Natural killer cell (primary cell): ENCODE measurements around the gene TRMT44. TPM values are rescaled to one million over a fixed set of nuclear protein-coding genes. Genes with fewer than 3 reads are reported as not detected.

Experiments used
- ATAC-seq, 3 donors: fragments of 150-1000 bp in 2 of 3; fragments of 200-7000 bp in 1 of 3; cut with Tn5 transposase; 1 replicate in 1 of 3; 2 replicates in 2 of 3; pipeline ENCODE4 v1.10.0; 2021; ENCODE audit warnings: mild to moderate bottlenecking in 2 of 3, moderate library complexity in 2 of 3
- DNase-seq, 2 donors: peaks; one replicate each; pipeline versions ENCODE4 v3.0.0 to v3.0.0-alpha.2; 2013 to 2021; ENCODE audit warnings: mixed read lengths in 1 of 2
- H3K27ac ChIP-seq: one replicate; pipeline ENCODE4 v1.5.1; 2013; ENCODE audit warnings: mild to moderate bottlenecking, low read length
- H3K27me3 ChIP-seq: one replicate; pipeline ENCODE4 v1.6.1; 2013; ENCODE audit warnings: low read length; ENCODE audit not compliant: control insufficient read depth, insufficient read depth
- H3K36me3 ChIP-seq: one replicate; pipeline ENCODE4 v1.6.1; 2013; ENCODE audit warnings: low read length; ENCODE audit not compliant: control insufficient read depth, insufficient read depth
- H3K4me1 ChIP-seq: one replicate; pipeline ENCODE4 v1.6.1; 2013; ENCODE audit warnings: low read length; ENCODE audit not compliant: control insufficient read depth, insufficient read depth
- H3K4me3 ChIP-seq: one replicate; pipeline ENCODE4 v1.5.1; 2013; ENCODE audit warnings: low read length
- H3K9me3 ChIP-seq: one replicate; pipeline ENCODE4 v1.6.1; 2013; ENCODE audit warnings: low read length; ENCODE audit not compliant: control insufficient read depth, insufficient read depth
- H3K27ac Mint-ChIP-seq, 2 donors: one replicate each; pipeline ENCODE4 v1.8.0; 2022; ENCODE audit warnings: mild to moderate bottlenecking in 2 of 2, mixed read lengths in 2 of 2, moderate library complexity in 1 of 2
- H3K27me3 Mint-ChIP-seq, 2 donors: one replicate each; pipeline ENCODE4 v1.8.0; 2022; ENCODE audit warnings: low read depth in 2 of 2, mixed read lengths in 2 of 2
- H3K36me3 Mint-ChIP-seq: one replicate; pipeline ENCODE4 v1.8.0; 2022; ENCODE audit warnings: mixed read lengths
- H3K4me1 Mint-ChIP-seq, 2 donors: one replicate each; pipeline ENCODE4 v1.8.0; 2022; ENCODE audit warnings: mixed read lengths in 2 of 2
- H3K4me3 Mint-ChIP-seq: one replicate; pipeline ENCODE4 v1.8.0; 2022; ENCODE audit warnings: mild to moderate bottlenecking, moderate library complexity, mixed read lengths
- H3K9me3 Mint-ChIP-seq, 2 donors: one replicate each; pipeline ENCODE4 v1.8.0; 2022; ENCODE audit warnings: mixed read lengths in 2 of 2
- WGBS: methylation state at CpG from one replicate; pipeline ENCODE4 v1.1.7; 2013; ENCODE audit warnings: missing lambda C conversion rate; ENCODE audit not compliant: insufficient coverage; 5-methylcytosine and 5-hydroxymethylcytosine counted together
- intact Hi-C: fragments of 100-400 bp; cut with micrococcal nuclease; formaldehyde crosslinking; loops from one replicate; pipeline ENCODE4 v1.14.2; 2022
- total RNA-seq, 4 donors: library from RNA; stranded (reverse); fragments of 120-200 nt in 1 of 4; gene quantifications; one replicate each; pipeline versions ENCODE4 v1.2.3 to v1.2.4, GENCODE V29; 2013 to 2022
- TF ChIP-seq, protein P1 (sequence below): fragments of 200-600 bp; IDR thresholded peaks from one replicate; pipeline ENCODE4 v1.8.0; 2022; ENCODE audit warnings: antibody characterized with exemption

Gene TRMT44
- total RNA-seq, 3 donors from 2014 or later (not counting 1 experiment from before 2014, with no cell fraction given) = 24.4 to 37.5 (median 34.3) TPM

DNA sequence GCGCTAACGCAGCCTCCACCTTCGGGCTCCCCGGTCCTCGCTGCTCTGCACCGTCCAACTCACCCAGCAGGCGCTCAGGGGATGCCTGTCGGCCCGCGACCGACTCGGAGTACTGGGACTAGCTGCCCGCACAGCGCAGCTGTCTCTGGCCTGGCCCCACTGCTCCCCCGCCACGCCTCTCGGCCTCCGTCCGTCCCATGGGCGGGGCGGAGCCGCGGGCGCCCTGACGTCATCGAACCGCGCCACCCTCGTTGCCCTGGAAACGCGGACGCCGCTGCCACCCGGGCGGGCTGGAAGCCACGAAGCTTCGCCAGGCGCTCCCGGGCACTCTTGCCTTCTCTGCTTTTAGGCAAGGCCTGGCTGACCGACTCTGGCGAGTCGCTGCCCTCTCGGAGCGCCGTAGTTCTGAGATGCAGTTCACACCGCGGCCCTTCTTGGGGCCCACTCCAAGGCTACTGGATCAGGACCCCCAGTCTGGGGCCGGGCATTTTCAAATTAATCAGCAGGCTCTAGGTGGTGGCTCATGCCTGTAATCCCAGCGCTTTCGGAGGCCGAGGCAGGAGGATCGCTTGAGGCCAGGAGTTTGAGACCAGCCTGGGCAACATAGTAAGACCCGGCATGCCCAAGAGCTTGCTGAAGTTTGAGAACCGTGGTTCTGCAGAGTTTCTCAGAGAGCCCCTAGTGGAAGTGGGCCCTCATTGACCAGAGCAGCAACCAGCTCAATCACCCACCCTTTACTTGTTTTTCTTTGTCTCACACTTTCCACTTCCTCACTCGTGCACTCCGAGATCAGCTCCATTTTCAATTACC lies 12.1 kb upstream of the TRMT44 start:
- peak; percentile 95 to 98 (median 96) for ATAC-seq
- Mint-ChIP-seq H3K9me3 (no peaks in the 10 kb centered on the region), H3K4me3 (peak overlapping the region; percentile 95), H3K36me3 (no peaks in the 10 kb centered on the region), H3K27ac (peak overlapping the region; percentile 94 to 96), H3K4me1 (peaks cover 29 to 32% of the 10 kb centered on the region in 2 donors), H3K27me3 (no peaks in the 10 kb centered on the region)
- no peaks in the 10 kb centered on the region for H3K27me3 ChIP-seq
- 2% methylated on average over 56 of the region's 56 CpGs for WGBS
- intact Hi-C loops = loop anchor here (1.0 kb wide), 2 partner anchors 12 to 19 kb away; partner anchors contain the start of genes ACOX3 and TRMT44
- peak; percentile 94 to 98 for DNase-seq
- TF ChIP-seq, protein P1, sequence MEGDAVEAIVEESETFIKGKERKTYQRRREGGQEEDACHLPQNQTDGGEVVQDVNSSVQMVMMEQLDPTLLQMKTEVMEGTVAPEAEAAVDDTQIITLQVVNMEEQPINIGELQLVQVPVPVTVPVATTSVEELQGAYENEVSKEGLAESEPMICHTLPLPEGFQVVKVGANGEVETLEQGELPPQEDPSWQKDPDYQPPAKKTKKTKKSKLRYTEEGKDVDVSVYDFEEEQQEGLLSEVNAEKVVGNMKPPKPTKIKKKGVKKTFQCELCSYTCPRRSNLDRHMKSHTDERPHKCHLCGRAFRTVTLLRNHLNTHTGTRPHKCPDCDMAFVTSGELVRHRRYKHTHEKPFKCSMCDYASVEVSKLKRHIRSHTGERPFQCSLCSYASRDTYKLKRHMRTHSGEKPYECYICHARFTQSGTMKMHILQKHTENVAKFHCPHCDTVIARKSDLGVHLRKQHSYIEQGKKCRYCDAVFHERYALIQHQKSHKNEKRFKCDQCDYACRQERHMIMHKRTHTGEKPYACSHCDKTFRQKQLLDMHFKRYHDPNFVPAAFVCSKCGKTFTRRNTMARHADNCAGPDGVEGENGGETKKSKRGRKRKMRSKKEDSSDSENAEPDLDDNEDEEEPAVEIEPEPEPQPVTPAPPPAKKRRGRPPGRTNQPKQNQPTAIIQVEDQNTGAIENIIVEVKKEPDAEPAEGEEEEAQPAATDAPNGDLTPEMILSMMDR = no peak
- H3K4me3 ChIP-seq = peak overlapping the region; percentile 71
- H3K9me3 ChIP-seq = no peaks in the 10 kb centered on the region
- no peaks in the 10 kb centered on the region for H3K36me3 ChIP-seq
- peaks cover 16% of the 10 kb centered on the region for H3K4me1 ChIP-seq
- H3K27ac ChIP-seq = peak overlapping the region; percentile 32

DNA sequence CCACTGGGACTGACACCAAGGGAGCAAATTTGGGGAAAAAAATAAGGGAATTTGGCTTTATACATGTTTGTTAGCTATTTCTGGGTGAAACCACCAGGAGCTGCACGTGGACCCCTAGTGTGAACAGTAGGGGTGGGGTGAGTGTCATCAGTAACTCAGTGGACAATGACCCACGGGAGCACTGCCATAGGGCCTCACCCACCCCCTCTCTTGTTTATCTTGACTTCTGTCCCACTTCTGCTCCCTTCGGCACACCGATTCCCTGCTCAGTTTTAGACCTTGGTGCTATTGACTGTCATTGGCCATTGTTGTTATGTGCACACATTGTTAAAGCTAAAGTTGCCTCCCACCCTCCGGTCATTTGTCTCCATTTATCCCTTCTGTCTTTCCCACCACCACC lies 9.0 kb upstream of the TRMT44 start:
- Histone ChIP-seq H3K4me1 (peaks cover 35% of the 10 kb centered on the region), H3K4me3 (no peak overlapping the region), H3K27me3 (no peaks in the 10 kb centered on the region), H3K27ac (no peak overlapping the region), H3K9me3 (no peaks in the 10 kb centered on the region), H3K36me3 (no peaks in the 10 kb centered on the region)
- Mint-ChIP-seq H3K27me3 (no peaks in the 10 kb centered on the region), H3K4me3 (no peak overlapping the region), H3K36me3 (no peaks in the 10 kb centered on the region), H3K9me3 (no peaks in the 10 kb centered on the region), H3K27ac (no peak overlapping the region), H3K4me1 (peaks cover 51 to 54% of the 10 kb centered on the region in 2 donors)
- ATAC-seq (no peak), DNase-seq (no peak)
- intact Hi-C loops = no loop called here
- TF ChIP-seq, protein P1 = no peak
- WGBS = 91% methylated on average over 5 of the region's 5 CpGs

DNA sequence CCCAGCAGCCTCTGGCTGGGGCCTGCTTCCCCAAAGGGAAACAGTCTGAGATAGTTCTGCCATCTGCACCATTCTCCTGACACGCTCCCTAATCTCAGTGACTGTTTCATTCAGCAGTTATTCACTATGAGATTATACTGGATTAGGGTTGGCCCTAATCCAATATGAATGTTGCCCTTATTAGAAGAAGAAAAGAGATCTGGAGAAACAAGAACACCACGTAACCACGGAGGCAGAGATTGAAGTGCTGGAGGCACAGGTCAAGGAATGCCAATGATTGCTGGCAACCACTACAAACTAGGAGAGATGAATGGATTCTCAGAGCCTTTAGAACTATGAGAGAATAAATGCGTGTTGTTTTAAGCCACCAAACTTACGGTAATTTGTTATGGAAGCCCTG lies 7.4 kb upstream of the TRMT44 start:
- peaks cover 26% of the 10 kb centered on the region for H3K4me1 ChIP-seq
- H3K27ac ChIP-seq = no peak overlapping the region
- H3K4me3 ChIP-seq = no peak overlapping the region
- no peaks in the 10 kb centered on the region for H3K36me3 ChIP-seq
- Mint-ChIP-seq H3K9me3 (no peaks in the 10 kb centered on the region), H3K4me1 (peaks cover 51 to 54% of the 10 kb centered on the region in 2 donors), H3K4me3 (no peak overlapping the region), H3K36me3 (no peaks in the 10 kb centered on the region), H3K27ac (peak overlapping the region in 1 of 2 donors; percentile 30), H3K27me3 (no peaks in the 10 kb centered on the region)
- TF ChIP-seq, protein P1 = no peak
- ATAC-seq = no peak
- no peaks in the 10 kb centered on the region for H3K9me3 ChIP-seq
- WGBS = 98% methylated on average over 4 of the region's 5 CpGs
- DNase-seq = no peak
- no peaks in the 10 kb centered on the region for H3K27me3 ChIP-seq
- intact Hi-C loops = no loop called here
